Measurements from ENCODE around the gene MAGI3. TPM values are rescaled to one million over a fixed set of nuclear protein-coding genes. Genes with fewer than 3 reads are reported as not detected.

Gene MAGI3
- total and polyA plus RNA-seq, 3 experiments from 2014 or later, result 1.8 to 3.2 (median 3.1) TPM

DNA sequence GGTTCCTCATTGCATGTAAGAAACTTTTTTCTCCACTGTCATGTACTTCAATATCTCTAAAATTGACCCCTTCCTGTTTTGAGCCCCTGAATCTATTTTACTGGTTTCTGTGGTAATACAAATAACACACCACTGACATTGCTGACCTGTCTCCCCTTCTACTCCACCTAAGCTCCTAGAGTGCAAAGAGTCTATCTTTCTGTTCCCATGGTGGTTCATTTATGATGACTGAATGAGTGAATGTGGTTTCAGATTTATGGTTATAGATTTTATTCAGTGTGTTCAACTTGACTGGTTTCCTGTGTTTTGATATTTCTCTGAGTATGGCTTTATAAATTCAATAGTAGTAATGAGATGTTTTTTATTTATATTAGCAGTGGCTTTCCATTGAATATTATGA lies 127.7 kb downstream of the MAGI3 start:
- H3K4me1 ChIP-seq (ENCODE audit: insufficient read depth, low read length), result no peaks in the 10 kb centered on the region
- no peaks in the 10 kb centered on the region for H3K36me3 ChIP-seq (ENCODE audit: insufficient read depth, low read length)
- H3K4me3 Mint-ChIP-seq, result no peak overlapping the region
- H3K9me3 ChIP-seq (ENCODE audit: low read length), result no peaks in the 10 kb centered on the region
- ChIA-PET CTCF (no interaction called here), POLR2A (no interaction called here)
- H3K4me3 ChIP-seq (ENCODE audit: low read length), result no peak overlapping the region
- H3K27ac Mint-ChIP-seq, result no peak overlapping the region
- H3K36me3 Mint-ChIP-seq, result peaks cover 0 to 10% (median 0%) of the 10 kb centered on the region in 3 donors
- peaks cover 0 to 3% (median 0%) of the 10 kb centered on the region in 3 donors for H3K4me1 Mint-ChIP-seq
- no peak overlapping the region for H3K27ac ChIP-seq (ENCODE audit: low read depth, low read length)
- H3K27me3 ChIP-seq (ENCODE audit: insufficient read depth, low read length, poor library complexity, severe bottlenecking), result no peaks in the 10 kb centered on the region
- peaks cover 3 to 5% of the 10 kb centered on the region in 2 donors for H3K27me3 Mint-ChIP-seq
- no peak for DNase-seq
- H3K9me3 Mint-ChIP-seq, result peaks cover 10 to 21% (median 14%) of the 10 kb centered on the region in 5 donors

DNA sequence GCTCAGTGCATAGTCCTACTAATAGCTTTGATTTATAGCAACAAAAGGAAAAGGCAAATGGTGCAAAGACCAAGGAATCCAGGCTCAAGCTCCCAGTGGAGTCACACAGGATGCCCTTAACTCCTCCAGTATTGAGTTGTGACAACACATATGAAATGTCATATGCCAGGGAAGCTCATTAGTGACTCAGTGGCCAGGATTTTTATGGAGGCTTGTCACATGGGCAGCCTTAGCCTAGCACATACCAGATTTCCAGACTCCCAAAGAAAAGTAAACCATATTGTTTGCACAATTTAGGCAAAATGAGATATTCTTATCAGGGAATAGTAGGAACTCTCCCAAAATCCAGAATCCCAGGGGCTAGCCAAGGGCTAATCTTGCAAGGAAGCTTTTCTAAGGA lies 129.2 kb downstream of the MAGI3 start:
- H3K9me3 ChIP-seq (ENCODE audit: low read length), result no peaks in the 10 kb centered on the region
- no peak overlapping the region for H3K27ac Mint-ChIP-seq
- H3K4me3 ChIP-seq (ENCODE audit: low read length), result no peak overlapping the region
- ChIA-PET POLR2A (no interaction called here), CTCF (no interaction called here)
- no peak overlapping the region for H3K27ac ChIP-seq (ENCODE audit: low read depth, low read length)
- no peaks in the 10 kb centered on the region for H3K27me3 ChIP-seq (ENCODE audit: insufficient read depth, low read length, poor library complexity, severe bottlenecking)
- no peak overlapping the region for H3K4me3 Mint-ChIP-seq
- peaks cover 0 to 3% (median 0%) of the 10 kb centered on the region in 3 donors for H3K4me1 Mint-ChIP-seq
- peaks cover 10 to 27% (median 19%) of the 10 kb centered on the region in 5 donors for H3K9me3 Mint-ChIP-seq
- peaks cover 11% of the 10 kb centered on the region in 2 donors for H3K27me3 Mint-ChIP-seq
- H3K4me1 ChIP-seq (ENCODE audit: insufficient read depth, low read length), result no peaks in the 10 kb centered on the region
- peaks cover 0 to 17% (median 0%) of the 10 kb centered on the region in 3 donors for H3K36me3 Mint-ChIP-seq
- DNase-seq, result no peak
- no peaks in the 10 kb centered on the region for H3K36me3 ChIP-seq (ENCODE audit: insufficient read depth, low read length)

DNA sequence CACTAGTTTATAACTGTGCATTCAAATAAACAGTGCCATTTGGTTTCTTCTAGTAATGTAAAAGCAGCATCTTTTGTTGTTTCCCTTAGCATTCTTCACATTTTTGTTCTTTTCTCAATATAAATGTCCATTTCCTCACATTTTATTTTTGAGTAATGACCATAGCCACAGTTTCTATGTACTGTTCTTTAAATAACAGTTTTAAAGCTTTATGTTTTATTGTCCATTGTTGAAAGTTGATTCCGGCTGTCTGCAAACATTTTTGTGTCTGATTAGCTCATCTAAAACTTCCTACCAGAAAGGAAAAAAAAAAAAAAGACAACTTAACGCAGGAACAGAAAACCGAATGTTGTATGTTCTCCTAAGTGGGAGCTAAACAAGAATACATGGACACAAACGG lies 139.7 kb downstream of the MAGI3 start:
- H3K9me3 Mint-ChIP-seq, result peaks cover 2 to 39% (median 9%) of the 10 kb centered on the region in 5 donors
- H3K27ac Mint-ChIP-seq, result no peak overlapping the region
- H3K36me3 Mint-ChIP-seq, result peaks cover 0 to 9% (median 1%) of the 10 kb centered on the region in 3 donors
- no peak for DNase-seq
- no peaks in the 10 kb centered on the region for H3K4me1 Mint-ChIP-seq
- H3K27me3 Mint-ChIP-seq, result peaks cover 1 to 6% of the 10 kb centered on the region in 2 donors
- no peak overlapping the region for H3K4me3 ChIP-seq (ENCODE audit: low read length)
- ChIA-PET CTCF (no interaction called here), POLR2A (no interaction called here)
- H3K9me3 ChIP-seq (ENCODE audit: low read length), result no peaks in the 10 kb centered on the region
- no peaks in the 10 kb centered on the region for H3K27me3 ChIP-seq (ENCODE audit: insufficient read depth, low read length, poor library complexity, severe bottlenecking)
- no peak overlapping the region for H3K4me3 Mint-ChIP-seq
- no peaks in the 10 kb centered on the region for H3K36me3 ChIP-seq (ENCODE audit: insufficient read depth, low read length)
- no peaks in the 10 kb centered on the region for H3K4me1 ChIP-seq (ENCODE audit: insufficient read depth, low read length)
- H3K27ac ChIP-seq (ENCODE audit: low read depth, low read length), result no peak overlapping the region

DNA sequence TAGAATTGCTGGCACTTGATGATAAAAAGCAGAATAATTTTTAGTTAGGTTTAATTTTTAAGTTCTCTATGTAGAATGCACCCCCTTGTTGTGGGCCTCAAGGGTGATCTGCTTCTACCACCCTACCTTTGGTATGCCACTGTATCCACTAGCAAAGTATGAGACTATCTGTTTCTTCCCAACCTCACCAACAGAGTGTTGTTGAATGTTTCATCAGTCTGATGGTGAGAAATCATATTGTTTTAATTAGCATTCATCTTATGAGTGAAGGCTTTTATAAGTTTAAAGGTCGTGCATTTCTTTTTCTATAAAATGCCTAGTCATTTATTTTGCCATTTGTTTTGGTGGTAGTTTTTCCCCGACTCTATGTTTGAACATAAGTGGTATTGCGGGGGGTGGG lies 141.0 kb downstream of the MAGI3 start:
- Histone ChIP-seq H3K4me3 (ENCODE audit: low read length) (no peak overlapping the region), H3K27me3 (ENCODE audit: insufficient read depth, low read length, poor library complexity, severe bottlenecking) (no peaks in the 10 kb centered on the region), H3K4me1 (ENCODE audit: insufficient read depth, low read length) (no peaks in the 10 kb centered on the region), H3K36me3 (ENCODE audit: insufficient read depth, low read length) (no peaks in the 10 kb centered on the region), H3K27ac (ENCODE audit: low read depth, low read length) (no peak overlapping the region), H3K9me3 (ENCODE audit: low read length) (no peaks in the 10 kb centered on the region)
- Mint-ChIP-seq H3K27ac (no peak overlapping the region), H3K4me1 (no peaks in the 10 kb centered on the region), H3K27me3 (peaks cover 0 to 3% of the 10 kb centered on the region in 2 donors), H3K36me3 (peaks cover 0 to 7% (median 1%) of the 10 kb centered on the region in 3 donors), H3K9me3 (peaks cover 0 to 38% (median 7%) of the 10 kb centered on the region in 5 donors), H3K4me3 (no peak overlapping the region)
- ChIA-PET POLR2A (no interaction called here), CTCF (no interaction called here)
- no peak for DNase-seq

DNA sequence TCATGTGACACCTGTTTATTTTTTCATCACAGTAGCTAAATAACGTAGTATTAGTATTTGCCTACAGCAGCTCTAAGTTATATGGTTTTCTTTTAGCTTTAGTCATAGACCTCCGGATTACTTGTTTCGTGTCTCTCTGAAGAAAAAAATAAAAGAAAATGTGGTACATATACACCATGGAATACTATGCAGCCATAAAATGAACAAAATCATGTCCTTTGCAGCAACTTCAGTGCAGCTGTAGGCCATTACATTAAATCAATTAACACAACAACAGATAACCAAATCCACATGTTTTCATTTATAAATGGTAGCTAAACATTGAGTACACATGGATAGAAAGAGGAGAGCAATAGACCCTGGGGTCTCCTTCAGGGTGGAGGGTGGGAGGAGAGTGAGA lies 142.7 kb downstream of the MAGI3 start:
- Mint-ChIP-seq H3K27ac (no peak overlapping the region), H3K4me1 (no peaks in the 10 kb centered on the region), H3K27me3 (peaks cover 2 to 3% of the 10 kb centered on the region in 2 donors), H3K4me3 (no peak overlapping the region), H3K9me3 (peaks cover 3 to 42% (median 6%) of the 10 kb centered on the region in 5 donors), H3K36me3 (peaks cover 0 to 6% (median 1%) of the 10 kb centered on the region in 3 donors)
- Histone ChIP-seq H3K4me3 (ENCODE audit: low read length) (no peak overlapping the region), H3K36me3 (ENCODE audit: insufficient read depth, low read length) (no peaks in the 10 kb centered on the region), H3K27me3 (ENCODE audit: insufficient read depth, low read length, poor library complexity, severe bottlenecking) (no peaks in the 10 kb centered on the region), H3K9me3 (ENCODE audit: low read length) (no peaks in the 10 kb centered on the region), H3K27ac (ENCODE audit: low read depth, low read length) (no peak overlapping the region), H3K4me1 (ENCODE audit: insufficient read depth, low read length) (no peaks in the 10 kb centered on the region)
- ChIA-PET POLR2A (no interaction called here), CTCF (no interaction called here)
- no peak for DNase-seq

DNA sequence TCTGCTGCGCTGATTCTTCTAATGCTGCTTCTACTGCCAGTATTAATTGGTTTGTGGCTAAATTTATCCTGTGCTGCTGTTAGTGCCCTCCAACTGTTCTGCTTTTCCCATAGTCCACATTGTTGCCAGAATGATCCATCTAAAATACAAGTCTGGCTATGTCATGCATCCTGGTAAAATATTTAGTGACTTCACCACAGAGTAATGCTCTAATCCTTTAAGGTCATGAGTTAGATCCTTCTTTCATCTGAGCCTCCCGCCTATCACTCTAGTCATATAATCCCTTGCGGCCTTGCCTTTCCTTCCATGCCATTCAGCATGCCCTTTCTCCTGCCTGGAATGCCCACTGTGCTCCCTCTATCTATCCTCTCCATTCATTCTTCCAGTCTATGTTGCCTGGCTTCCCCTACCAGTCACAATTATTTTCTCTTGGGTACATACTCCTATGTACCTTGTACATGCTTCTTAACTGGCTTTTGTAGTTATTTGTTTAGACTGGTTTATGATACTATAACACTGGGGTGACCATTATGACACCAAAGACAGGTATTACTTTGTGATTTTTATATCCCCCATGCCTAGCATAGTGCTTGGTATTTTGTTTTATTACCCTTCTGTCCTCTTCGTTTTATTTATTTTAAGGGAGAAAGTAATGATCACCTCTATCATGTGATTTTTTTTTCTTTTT lies 144.0 kb downstream of the MAGI3 start:
- no peaks in the 10 kb centered on the region for H3K9me3 ChIP-seq (ENCODE audit: low read length)
- H3K27ac ChIP-seq (ENCODE audit: low read depth, low read length), result no peak overlapping the region
- H3K4me1 Mint-ChIP-seq, result no peaks in the 10 kb centered on the region
- ChIA-PET CTCF (no interaction called here), POLR2A (no interaction called here)
- H3K27ac Mint-ChIP-seq, result no peak overlapping the region
- peaks cover 0 to 6% (median 1%) of the 10 kb centered on the region in 3 donors for H3K36me3 Mint-ChIP-seq
- peaks cover 3 to 4% of the 10 kb centered on the region in 2 donors for H3K27me3 Mint-ChIP-seq
- H3K4me3 ChIP-seq (ENCODE audit: low read length), result no peak overlapping the region
- H3K4me1 ChIP-seq (ENCODE audit: insufficient read depth, low read length), result no peaks in the 10 kb centered on the region
- H3K27me3 ChIP-seq (ENCODE audit: insufficient read depth, low read length, poor library complexity, severe bottlenecking), result no peaks in the 10 kb centered on the region
- no peak for DNase-seq
- no peak overlapping the region for H3K4me3 Mint-ChIP-seq
- H3K36me3 ChIP-seq (ENCODE audit: insufficient read depth, low read length), result no peaks in the 10 kb centered on the region
- H3K9me3 Mint-ChIP-seq, result peaks cover 2 to 40% (median 7%) of the 10 kb centered on the region in 5 donors

DNA sequence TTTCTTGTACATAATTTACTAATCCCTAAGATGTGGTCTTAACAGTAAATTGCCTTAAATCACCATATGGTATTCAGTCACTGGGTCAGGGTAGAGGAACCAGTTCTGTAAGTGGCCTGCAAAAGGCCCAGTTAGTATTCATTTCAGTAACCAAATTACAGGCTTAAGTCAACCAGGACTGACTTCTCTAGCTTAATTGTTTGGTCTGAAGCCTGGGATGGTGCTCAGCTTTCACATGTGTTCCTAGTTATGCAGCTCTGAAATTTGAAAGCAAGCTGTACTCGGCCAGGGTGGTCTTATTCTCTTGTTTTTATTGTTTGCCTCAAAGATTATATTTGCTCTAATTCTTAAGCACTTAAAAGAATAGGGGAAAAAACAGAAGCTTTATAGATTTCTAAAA lies 144.6 kb downstream of the MAGI3 start:
- no peaks in the 10 kb centered on the region for H3K36me3 ChIP-seq (ENCODE audit: insufficient read depth, low read length)
- DNase-seq, result no peak
- Mint-ChIP-seq H3K9me3 (peaks cover 2 to 39% (median 7%) of the 10 kb centered on the region in 5 donors), H3K36me3 (peaks cover 0 to 6% (median 1%) of the 10 kb centered on the region in 3 donors), H3K27ac (no peak overlapping the region), H3K4me1 (no peaks in the 10 kb centered on the region), H3K4me3 (no peak overlapping the region), H3K27me3 (peaks cover 3 to 4% of the 10 kb centered on the region in 2 donors)
- no peaks in the 10 kb centered on the region for H3K9me3 ChIP-seq (ENCODE audit: low read length)
- H3K27me3 ChIP-seq (ENCODE audit: insufficient read depth, low read length, poor library complexity, severe bottlenecking), result no peaks in the 10 kb centered on the region
- H3K27ac ChIP-seq (ENCODE audit: low read depth, low read length), result no peak overlapping the region
- CTCF ChIA-PET, result no interaction called here
- POLR2A ChIA-PET, result no interaction called here
- no peaks in the 10 kb centered on the region for H3K4me1 ChIP-seq (ENCODE audit: insufficient read depth, low read length)
- no peak overlapping the region for H3K4me3 ChIP-seq (ENCODE audit: low read length)

DNA sequence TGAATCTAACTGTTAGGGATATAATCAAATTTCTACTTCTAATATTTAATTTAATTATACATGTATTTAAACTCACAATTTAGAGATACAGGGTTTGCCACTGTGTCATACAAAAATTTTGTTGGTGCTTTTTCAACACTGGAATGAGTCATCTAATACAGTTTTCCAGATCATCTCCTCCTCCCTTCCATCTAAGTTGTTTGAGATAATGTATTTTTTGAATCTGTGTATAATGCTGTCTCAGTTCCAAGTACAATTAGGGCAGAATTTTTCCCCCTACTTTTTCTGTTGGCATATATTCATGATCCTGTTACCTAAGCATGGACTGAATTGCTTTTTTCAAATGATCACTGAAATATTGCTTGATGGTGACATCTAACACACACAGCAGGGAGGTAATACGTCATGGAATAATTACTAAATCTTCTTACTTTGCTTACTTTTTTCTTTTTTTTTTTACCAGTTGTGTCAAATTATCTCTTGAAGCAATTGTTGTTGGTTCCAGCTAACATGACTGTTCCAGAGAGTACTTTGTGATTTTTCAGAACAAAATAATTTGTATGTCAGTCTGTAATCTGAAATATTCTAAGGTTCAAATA lies 146.0 kb downstream of the MAGI3 start:
- POLR2A ChIA-PET, result no interaction called here
- H3K4me3 Mint-ChIP-seq, result no peak overlapping the region
- H3K27ac Mint-ChIP-seq, result no peak overlapping the region
- H3K9me3 Mint-ChIP-seq, result peaks cover 3 to 43% (median 7%) of the 10 kb centered on the region in 5 donors
- H3K27me3 Mint-ChIP-seq, result peaks cover 3 to 7% of the 10 kb centered on the region in 2 donors
- H3K4me1 Mint-ChIP-seq, result no peaks in the 10 kb centered on the region
- peaks cover 0 to 13% (median 1%) of the 10 kb centered on the region in 3 donors for H3K36me3 Mint-ChIP-seq
- no peaks in the 10 kb centered on the region for H3K4me1 ChIP-seq (ENCODE audit: insufficient read depth, low read length)
- H3K27ac ChIP-seq (ENCODE audit: low read depth, low read length), result no peak overlapping the region
- H3K27me3 ChIP-seq (ENCODE audit: insufficient read depth, low read length, poor library complexity, severe bottlenecking), result no peaks in the 10 kb centered on the region
- no peaks in the 10 kb centered on the region for H3K36me3 ChIP-seq (ENCODE audit: insufficient read depth, low read length)
- CTCF ChIA-PET, result no interaction called here
- no peak for DNase-seq
- no peak overlapping the region for H3K4me3 ChIP-seq (ENCODE audit: low read length)
- no peaks in the 10 kb centered on the region for H3K9me3 ChIP-seq (ENCODE audit: low read length)
